IPS-15b (cell line): Measurements from ENCODE around the gene BPIFB2.

Experiments
- H3K27me3 ChIP-seq: one replicate; pipeline ENCODE4 v1.6.1; 2013; ENCODE audit warnings: low read length; ENCODE audit not compliant: control insufficient read depth, insufficient read depth
- H3K36me3 ChIP-seq: one replicate; pipeline ENCODE4 v1.6.1; 2013; ENCODE audit warnings: low read length; ENCODE audit not compliant: control insufficient read depth, insufficient read depth
- H3K4me1 ChIP-seq: one replicate; pipeline ENCODE4 v1.6.1; 2013; ENCODE audit warnings: mild to moderate bottlenecking, low read length; ENCODE audit not compliant: control insufficient read depth, insufficient read depth
- H3K4me3 ChIP-seq: one replicate; pipeline ENCODE4 v1.5.1; 2013; ENCODE audit warnings: low read depth, low read length
- H3K9ac ChIP-seq: one replicate; pipeline ENCODE4 v1.6.1; 2013; ENCODE audit warnings: low read depth, mild to moderate bottlenecking, low read length
- H3K9me3 ChIP-seq: one replicate; pipeline ENCODE4 v1.6.1; 2013; ENCODE audit warnings: mild to moderate bottlenecking, low read length; ENCODE audit not compliant: control insufficient read depth, insufficient read depth

Gene BPIFB2

DNA sequence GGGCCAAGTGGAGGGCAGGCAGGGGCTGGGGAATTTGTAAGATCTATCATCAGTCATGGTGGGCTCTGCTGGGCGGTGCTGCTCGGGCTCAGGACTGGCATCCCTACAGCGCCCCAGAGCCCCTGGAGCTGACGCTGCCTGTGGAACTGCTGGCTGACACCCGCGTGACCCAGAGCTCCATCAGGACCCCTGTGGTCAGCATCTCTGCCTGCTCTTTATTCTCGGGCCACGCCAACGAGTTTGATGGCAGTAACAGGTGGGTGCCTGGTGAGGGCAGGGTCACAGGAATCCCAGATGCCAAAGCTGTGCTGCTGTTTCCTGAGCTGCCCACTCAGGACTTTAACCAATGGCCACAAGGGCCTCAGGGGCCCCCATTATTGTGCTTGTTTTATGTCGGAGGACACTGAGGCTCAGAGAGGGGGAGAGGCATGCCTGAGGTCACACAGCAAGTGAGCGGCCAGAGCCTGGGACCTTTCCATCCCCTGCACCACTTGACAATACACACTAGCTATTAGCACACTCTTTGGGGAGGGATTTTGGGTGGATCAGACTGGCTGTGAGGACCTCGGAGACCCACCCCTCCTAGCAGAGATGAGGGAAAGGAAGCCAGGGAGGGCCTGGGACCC lies 6.3 kb downstream of the BPIFB2 start:
- H3K36me3 ChIP-seq, result no peaks in the 10 kb centered on the region
- no peaks in the 10 kb centered on the region for H3K9me3 ChIP-seq
- H3K4me1 ChIP-seq, result no peaks in the 10 kb centered on the region
- H3K9ac ChIP-seq, result no peak overlapping the region
- no peaks in the 10 kb centered on the region for H3K27me3 ChIP-seq
- no peak overlapping the region for H3K4me3 ChIP-seq

DNA sequence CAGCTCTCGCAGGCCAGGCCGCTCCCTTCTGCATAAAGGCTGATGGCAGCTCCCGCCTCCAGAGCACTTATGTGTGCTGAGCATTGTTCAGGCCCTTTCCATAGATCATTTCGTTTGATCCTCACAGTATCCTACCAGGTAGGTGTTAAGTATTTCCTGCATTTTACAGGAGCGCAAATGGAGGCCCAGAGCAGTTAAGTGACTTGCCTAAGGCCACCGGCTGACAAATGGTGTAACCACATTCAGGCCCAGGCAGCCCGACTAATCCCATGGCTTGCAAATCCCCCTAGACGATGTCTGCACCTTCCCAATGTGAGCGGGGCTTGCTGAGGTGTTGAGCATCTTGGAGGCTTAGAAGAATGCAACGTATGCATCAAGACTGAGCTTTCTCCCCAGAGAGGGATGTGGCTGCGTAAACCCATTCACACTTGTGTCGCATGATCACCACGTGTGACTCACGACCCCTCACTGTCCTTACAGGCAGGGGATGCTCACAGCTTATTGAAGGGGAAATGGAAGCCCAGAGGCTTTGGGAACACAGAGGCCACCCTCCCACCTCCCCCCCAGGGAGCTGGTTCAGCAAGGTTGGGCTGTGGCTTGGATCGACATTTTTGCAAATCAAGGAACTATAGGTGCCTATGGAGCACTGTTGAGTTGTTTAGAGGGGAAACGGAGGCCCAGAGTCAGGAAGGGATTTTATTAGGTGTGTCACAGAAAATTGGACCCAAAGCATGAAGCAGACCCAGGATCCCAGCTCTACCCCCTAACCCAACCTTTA lies 7.0 kb downstream of the BPIFB2 start:
- no peak overlapping the region for H3K4me3 ChIP-seq
- H3K9ac ChIP-seq, result no peak overlapping the region
- no peaks in the 10 kb centered on the region for H3K27me3 ChIP-seq
- H3K9me3 ChIP-seq, result no peaks in the 10 kb centered on the region
- no peaks in the 10 kb centered on the region for H3K4me1 ChIP-seq
- H3K36me3 ChIP-seq, result no peaks in the 10 kb centered on the region

DNA sequence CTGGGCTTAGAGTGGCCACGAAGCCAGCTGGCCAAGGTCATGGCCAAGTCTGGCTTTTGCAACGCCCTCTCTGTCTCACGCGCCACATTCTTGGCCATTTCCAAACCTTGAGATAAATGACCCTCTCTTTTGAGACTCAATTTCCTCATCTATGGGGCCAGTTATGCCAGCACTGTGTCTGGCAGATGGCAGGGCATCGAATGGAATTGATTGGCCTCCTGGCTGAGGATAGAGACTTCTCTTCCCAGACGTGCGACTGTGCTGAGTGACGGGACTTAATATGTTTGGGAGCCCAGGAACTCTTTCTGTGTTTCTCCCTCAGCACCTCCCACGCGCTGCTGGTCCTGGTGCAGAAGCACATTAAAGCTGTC lies 7.6 kb downstream of the BPIFB2 start:
- Histone ChIP-seq H3K4me3 (no peak overlapping the region), H3K27me3 (no peaks in the 10 kb centered on the region), H3K36me3 (no peaks in the 10 kb centered on the region), H3K9ac (no peak overlapping the region), H3K4me1 (no peaks in the 10 kb centered on the region), H3K9me3 (no peaks in the 10 kb centered on the region)

DNA sequence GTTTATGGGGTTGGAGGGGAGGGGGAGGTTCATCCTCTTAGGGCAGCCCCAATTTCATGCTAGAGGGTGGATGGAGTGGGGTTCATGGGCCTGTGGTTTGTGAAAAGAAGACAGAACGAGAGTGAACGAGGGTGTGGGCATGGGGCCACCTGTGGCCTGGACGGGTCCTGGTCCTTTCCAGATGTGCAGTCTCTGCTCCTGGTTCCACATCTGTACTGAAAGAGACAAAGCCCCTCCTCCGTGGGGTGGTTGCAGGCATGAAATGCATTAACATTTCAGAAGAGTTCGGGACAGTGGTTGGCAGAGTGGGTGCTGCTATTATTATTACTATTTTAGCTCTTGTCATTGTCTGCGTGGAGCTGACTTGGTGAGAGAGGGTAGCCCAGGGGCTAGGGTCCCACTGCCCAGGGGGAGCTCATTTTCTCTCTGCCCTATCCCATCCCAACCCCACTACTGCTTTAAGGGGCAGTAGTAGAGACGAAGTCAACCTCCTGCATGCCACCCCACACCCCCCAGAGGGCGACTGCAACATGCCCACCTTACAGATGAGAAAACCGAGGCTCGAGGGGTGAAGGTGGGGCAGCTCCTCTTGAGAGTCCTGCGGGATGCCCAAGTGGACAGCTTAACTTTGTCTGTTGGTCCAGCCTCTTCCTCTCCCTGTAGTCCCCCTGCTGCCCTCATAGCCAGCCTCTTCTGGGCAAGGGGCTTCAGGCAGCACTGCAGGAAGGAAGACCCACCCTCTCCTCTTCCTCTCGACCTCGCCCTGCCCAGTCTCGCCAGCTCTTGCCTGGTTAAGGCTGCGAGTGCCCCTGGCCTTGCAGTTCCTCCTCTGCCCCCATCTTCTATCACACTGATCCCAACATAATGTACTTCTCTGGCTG lies 8.4 kb downstream of the BPIFB2 start:
- H3K9me3 ChIP-seq, result no peaks in the 10 kb centered on the region
- no peaks in the 10 kb centered on the region for H3K4me1 ChIP-seq
- no peak overlapping the region for H3K4me3 ChIP-seq
- no peaks in the 10 kb centered on the region for H3K36me3 ChIP-seq
- no peak overlapping the region for H3K9ac ChIP-seq
- no peaks in the 10 kb centered on the region for H3K27me3 ChIP-seq

DNA sequence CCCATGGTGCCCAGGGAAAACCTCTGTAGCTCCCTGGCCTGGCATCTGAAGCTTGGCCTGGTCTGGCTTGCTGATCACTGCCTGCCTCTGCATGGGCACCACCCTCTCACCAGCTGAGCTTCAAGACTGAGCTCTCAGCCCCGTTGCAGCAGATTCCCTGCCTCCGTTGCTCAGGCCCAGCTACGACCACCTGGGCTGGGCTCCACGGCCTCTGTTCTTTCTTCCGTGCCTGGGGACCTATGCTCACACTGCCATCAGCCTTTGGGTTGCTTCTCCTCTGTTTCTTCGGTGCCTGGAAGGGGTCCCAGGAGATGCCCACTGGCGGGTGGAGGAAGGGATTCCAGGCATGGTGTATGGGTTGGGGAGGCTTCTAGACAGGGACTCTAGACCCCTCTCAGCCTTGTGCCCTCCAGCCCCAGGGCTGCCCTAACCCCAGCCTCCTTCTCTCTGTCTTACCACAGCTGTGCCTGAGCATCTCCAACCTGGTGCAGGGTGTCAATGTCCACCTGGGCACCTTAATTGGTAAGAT lies 9.1 kb downstream of the BPIFB2 start:
- H3K36me3 ChIP-seq, result no peaks in the 10 kb centered on the region
- H3K27me3 ChIP-seq, result no peaks in the 10 kb centered on the region
- H3K9ac ChIP-seq, result no peak overlapping the region
- H3K4me3 ChIP-seq, result no peak overlapping the region
- H3K4me1 ChIP-seq, result no peaks in the 10 kb centered on the region
- no peaks in the 10 kb centered on the region for H3K9me3 ChIP-seq

DNA sequence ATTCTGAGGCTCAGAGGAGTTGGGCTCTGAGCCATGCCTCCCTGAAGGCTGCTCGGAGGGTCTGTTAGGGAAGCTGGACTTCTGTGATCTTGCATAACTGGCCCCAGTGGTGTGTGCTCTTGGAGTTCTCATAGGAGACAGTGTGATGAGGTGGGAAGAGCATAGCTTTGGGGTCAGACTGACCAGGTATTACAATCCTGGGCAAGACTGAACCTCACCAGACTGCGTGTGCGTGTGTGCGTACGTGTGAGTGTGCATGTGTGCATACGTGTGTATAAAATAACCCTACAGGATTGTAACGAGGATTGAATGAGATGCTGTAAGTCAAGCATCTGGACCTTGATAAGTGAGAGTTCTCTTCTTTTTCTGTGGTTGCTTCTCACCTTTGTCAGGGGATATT lies 10.0 kb downstream of the BPIFB2 start:
- no peaks in the 10 kb centered on the region for H3K9me3 ChIP-seq
- H3K4me3 ChIP-seq, result no peak overlapping the region

DNA sequence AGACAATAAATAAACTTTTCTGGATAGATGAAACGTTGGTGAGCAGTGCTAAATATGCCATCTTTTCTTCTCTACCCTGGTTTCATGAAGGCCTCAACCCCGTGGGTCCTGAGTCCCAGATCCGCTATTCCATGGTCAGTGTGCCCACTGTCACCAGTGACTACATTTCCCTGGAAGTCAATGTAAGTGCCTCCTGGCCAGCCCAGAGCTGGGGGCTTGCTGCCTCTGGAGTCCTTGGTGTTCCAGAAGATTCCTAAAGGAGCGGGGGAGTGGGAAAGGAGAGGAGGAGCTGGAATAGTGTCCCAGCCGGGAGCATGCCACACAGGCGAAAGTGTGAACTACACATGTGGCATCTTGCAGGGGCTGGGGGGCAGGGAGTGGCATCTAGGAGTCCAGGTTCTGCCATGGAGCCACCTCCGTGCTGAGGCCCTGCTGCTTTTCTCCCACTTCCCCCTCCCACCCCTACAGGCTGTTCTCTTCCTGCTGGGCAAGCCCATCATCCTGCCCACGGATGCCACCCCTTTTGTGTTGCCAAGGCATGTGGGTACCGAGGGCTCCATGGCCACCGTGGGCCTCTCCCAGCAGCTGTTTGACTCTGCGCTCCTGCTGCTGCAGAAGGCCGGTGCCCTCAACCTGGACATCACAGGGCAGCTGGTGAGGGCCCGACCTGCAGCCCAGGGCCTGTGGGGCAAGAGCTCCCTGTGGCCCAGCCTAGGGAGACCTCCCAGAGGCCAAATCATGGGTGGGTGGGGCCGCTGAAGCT lies 10.8 kb downstream of the BPIFB2 start:
- H3K9ac ChIP-seq, result no peak overlapping the region
- H3K36me3 ChIP-seq, result no peaks in the 10 kb centered on the region
- no peaks in the 10 kb centered on the region for H3K27me3 ChIP-seq
- no peak overlapping the region for H3K4me3 ChIP-seq
- no peaks in the 10 kb centered on the region for H3K4me1 ChIP-seq
- H3K9me3 ChIP-seq, result no peaks in the 10 kb centered on the region

More for the DNA sequence above, 10.0 kb downstream of the BPIFB2 start:
- H3K9ac ChIP-seq, result no peak overlapping the region
- H3K4me1 ChIP-seq, result no peaks in the 10 kb centered on the region
- H3K27me3 ChIP-seq, result no peaks in the 10 kb centered on the region
- no peaks in the 10 kb centered on the region for H3K36me3 ChIP-seq

DNA sequence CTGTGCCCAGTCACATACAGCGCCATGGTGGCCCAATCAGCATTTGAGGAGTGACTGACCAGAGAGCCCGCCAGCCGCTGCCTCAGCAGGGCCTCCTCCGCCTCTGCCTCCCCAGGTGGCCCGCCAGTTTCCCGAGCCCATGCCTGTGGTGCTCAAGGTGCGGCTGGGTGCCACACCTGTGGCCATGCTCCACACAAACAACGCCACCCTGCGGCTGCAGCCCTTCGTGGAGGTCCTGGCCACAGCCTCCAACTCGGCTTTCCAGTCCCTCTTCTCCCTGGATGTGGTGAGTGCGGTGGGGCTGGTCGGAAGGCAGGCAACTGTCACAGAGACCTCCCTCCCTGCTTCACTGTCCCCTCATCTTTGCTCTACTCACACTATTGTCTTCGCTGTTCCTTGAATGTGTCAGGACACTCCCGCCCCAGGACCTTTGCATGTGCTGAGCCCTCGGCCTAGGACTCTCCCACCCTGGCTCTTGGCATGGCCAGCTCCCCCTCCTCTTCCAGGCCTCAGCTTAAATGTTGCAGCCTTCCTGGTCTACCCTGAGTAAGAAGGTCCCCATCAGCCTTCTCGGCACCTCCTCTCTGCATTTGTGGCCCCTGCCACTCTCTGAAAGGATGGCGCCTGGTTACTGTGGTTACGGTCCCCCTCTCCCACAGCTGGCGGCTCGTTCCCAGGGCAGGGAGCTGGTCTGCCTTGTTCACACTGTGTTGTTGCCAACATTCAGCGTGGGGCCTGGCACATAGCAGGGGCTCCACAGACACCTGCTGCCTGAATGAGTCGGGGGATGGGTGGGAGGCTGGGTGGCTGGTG lies 12.2 kb downstream of the BPIFB2 start:
- H3K4me3 ChIP-seq, result no peak overlapping the region
- no peaks in the 10 kb centered on the region for H3K4me1 ChIP-seq
- H3K9ac ChIP-seq, result no peak overlapping the region
- no peaks in the 10 kb centered on the region for H3K27me3 ChIP-seq
- H3K9me3 ChIP-seq, result no peaks in the 10 kb centered on the region
- no peaks in the 10 kb centered on the region for H3K36me3 ChIP-seq

DNA sequence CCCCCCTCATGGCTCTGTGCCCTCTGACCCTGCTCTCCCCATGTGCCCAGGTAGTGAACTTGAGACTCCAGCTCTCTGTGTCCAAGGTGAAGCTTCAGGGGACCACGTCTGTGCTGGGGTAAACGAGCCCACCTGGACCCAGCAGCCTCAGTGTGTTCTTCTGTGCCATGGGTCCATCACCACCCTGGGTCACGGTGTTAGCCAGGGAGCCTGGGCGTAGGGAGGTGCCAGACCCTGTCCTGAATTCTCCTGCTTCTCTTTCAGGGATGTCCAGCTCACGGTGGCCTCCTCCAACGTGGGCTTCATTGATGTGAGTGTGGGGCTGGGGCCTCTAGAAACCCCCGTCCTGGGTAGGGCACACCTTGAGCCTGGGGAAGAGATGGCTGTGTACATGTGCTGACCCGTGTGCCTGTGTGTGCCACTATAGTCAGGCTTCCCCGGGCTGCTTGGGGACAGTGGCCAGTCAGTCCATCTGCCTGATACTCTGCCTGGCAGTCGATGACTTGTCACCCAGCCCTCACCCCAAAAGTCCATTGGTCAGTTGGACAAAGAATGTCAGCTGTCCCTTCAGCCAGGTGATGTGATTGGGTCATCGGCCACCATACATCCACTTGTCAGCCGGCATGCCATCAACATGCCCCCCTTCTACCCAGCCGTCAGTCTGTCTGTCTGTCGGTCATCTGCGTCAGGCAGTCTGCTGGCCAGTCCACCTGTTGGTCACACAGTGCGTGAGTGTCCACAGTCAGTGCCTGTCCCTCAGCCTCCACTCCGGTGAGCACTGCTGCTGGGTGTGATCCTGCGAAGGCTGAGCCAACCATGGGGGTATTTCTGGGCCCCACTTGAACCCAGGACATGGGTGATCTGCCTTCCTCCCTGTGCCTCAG lies 13.0 kb downstream of the BPIFB2 start:
- no peaks in the 10 kb centered on the region for H3K9me3 ChIP-seq
- no peak overlapping the region for H3K9ac ChIP-seq
- no peaks in the 10 kb centered on the region for H3K36me3 ChIP-seq
- H3K4me3 ChIP-seq, result no peak overlapping the region
- no peaks in the 10 kb centered on the region for H3K4me1 ChIP-seq
- H3K27me3 ChIP-seq, result no peaks in the 10 kb centered on the region

DNA sequence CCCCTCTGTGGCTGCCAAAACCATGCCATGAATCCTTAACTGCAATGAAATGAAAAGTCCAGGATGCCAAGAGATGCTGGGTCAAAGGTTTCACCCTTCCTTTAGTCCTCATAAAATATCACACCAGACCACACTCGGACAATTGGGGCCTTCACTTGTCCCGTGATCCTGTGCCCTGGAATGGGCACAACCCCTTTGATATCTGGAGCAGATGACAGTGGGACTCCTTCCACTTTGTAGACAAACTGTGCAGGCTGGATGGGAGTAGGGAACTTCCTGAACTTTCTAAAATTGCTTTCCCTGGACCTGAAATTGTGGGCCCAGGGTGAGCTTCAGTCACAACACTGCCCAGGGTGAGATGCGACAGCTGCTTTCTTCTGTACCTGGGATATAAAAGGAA lies 14.4 kb downstream of the BPIFB2 start:
- no peaks in the 10 kb centered on the region for H3K4me1 ChIP-seq
- H3K27me3 ChIP-seq, result no peaks in the 10 kb centered on the region
- H3K4me3 ChIP-seq, result no peak overlapping the region
- no peaks in the 10 kb centered on the region for H3K36me3 ChIP-seq
- H3K9ac ChIP-seq, result no peak overlapping the region
- no peaks in the 10 kb centered on the region for H3K9me3 ChIP-seq
